Ascending aorta (tissue), 2 donors: ENCODE results near the gene MAST3. TPM values are rescaled to one million over a fixed set of nuclear protein-coding genes. Genes with fewer than 3 reads are reported as not detected.

Source experiments
- DNase-seq, 2 donors: peaks; one replicate each; pipeline ENCODE4 v3.0.0-alpha.2; 2019; ENCODE audit warnings: low spot score in 2 of 2
- H3K27ac ChIP-seq, 2 donors: fragments of 200-600 bp; sonication (generic); one replicate each; pipeline ENCODE4 v1.5.1; 2016 to 2017; ENCODE audit warnings: mild to moderate bottlenecking in 1 of 2
- H3K27me3 ChIP-seq: fragments of 200-600 bp; sonication (generic); one replicate; pipeline ENCODE4 v1.5.1; 2017
- H3K36me3 ChIP-seq, 2 donors: fragments of 200-600 bp; sonication (generic); one replicate each; pipeline ENCODE4 v1.5.1; 2016
- H3K4me1 ChIP-seq, 2 donors: fragments of 200-600 bp; sonication (generic); one replicate each; pipeline ENCODE4 v1.5.1; 2016 to 2017; ENCODE audit warnings: mild to moderate bottlenecking in 1 of 2
- H3K4me3 ChIP-seq, 2 donors: fragments of 200-600 bp; sonication (generic); one replicate each; pipeline ENCODE4 v1.5.1; 2016 to 2017; ENCODE audit warnings: mild to moderate bottlenecking in 1 of 2
- H3K9me3 ChIP-seq, 2 donors: fragments of 200-600 bp; sonication (generic); one replicate each; pipeline ENCODE4 v1.5.1; 2016
- CTCF ChIP-seq, 3 experiments: fragments of 200-600 bp in 2 of 3; fragments of 450-650 bp in 1 of 3; sonication (generic) in 2 of 3; IDR thresholded peaks; one replicate each; pipeline ENCODE4 v1.5.1; 2016 to 2019; ENCODE audit warnings: antibody characterized with exemption in 3 of 3, mild to moderate bottlenecking in 1 of 3, moderate library complexity in 1 of 3
- intact Hi-C: fragments of 100-400 bp; cut with DNase I; formaldehyde crosslinking; loops from one replicate; pipeline ENCODE4 v1.15.1; 2023
- total RNA-seq: library from RNA; depleted of rRNA; stranded (reverse); fragments of >200 nt; gene quantifications from one replicate; pipeline ENCODE4 v1.1.0, GENCODE V29; 2016

Gene MAST3
- total RNA-seq, 1 donor from 2014 or later = 32.8 TPM

- Histone ChIP-seq H3K4me1 (peaks cover 0 to 16% of the 10 kb centered on the region in 2 donors), H3K36me3 (peaks cover 21 to 25% of the 10 kb centered on the region in 2 donors), H3K27ac (no peak overlapping the region), H3K9me3 (no peaks in the 10 kb centered on the region), H3K4me3 (no peak overlapping the region), H3K27me3 (no peaks in the 10 kb centered on the region)
- intact Hi-C loops = loop anchor here (2.0 to 10.0 kb wide), 2 partner anchors 33 to 135 kb away; partner anchors contain the start of gene PIK3R2
- DNase-seq = no peak
- no peak for TF ChIP-seq CTCF (IDR thresholded peaks at IDR 0.05)
Observed at GRCh38 chr19:18119717-18120105, 22.1 kb downstream of the MAST3 start.

- peaks cover 22 to 29% of the 10 kb centered on the region in 2 donors for H3K36me3 ChIP-seq
- H3K9me3 ChIP-seq = no peaks in the 10 kb centered on the region
- DNase-seq = no peak
- TF ChIP-seq CTCF (IDR thresholded peaks at IDR 0.05) = no peak
- no peak overlapping the region for H3K4me3 ChIP-seq
- H3K4me1 ChIP-seq = peaks cover 0 to 16% of the 10 kb centered on the region in 2 donors
- no peak overlapping the region for H3K27ac ChIP-seq
- intact Hi-C loops = no loop called here
- H3K27me3 ChIP-seq = no peaks in the 10 kb centered on the region
Observed at GRCh38 chr19:18120127-18120526, 22.5 kb downstream of the MAST3 start.

DNA sequence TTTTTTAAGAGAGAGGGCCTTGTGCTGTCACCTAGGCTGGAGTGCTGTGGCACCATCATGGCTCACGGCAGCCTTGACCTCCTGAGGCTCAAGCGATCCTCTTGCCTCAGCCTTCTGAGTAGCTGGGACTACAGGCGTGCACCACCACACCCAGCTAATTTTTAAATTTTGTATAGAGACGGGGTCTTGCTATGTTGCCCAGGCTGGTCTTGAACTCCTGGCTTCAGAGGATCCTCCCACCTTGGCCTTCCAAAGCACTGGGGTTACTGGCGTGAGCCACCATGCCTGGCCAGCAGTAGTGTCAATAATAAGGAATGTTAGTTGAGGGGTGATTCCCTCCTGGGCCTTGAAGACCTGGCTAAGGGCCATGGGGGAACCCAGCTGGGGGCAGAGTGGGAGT lies 23.6 kb downstream of the MAST3 start:
- intact Hi-C loops = no loop called here

DNA sequence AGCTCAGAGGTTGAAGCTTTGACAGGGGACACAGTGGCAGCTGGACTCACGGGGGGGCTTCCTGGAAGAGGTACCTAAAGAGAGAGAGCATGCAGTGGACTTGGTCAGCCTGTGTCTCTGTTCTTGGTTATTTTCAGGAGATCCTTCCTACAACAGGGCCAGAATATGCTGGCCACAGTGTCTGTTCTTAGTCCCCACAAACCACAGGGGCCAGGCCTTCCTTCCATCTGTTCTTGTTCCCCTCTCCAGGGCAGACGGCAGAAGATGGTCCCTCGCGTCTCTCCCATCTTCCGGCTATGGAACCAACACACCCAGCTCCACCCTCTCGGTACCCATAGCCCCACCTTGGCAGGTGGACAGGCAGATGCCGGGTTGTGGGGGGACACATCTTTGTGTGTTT lies 24.8 kb downstream of the MAST3 start:
- Histone ChIP-seq H3K4me3 (no peak overlapping the region), H3K9me3 (no peaks in the 10 kb centered on the region), H3K27me3 (no peaks in the 10 kb centered on the region), H3K36me3 (peaks cover 29 to 40% of the 10 kb centered on the region in 2 donors), H3K27ac (no peak overlapping the region), H3K4me1 (peaks cover 0 to 12% of the 10 kb centered on the region in 2 donors)
- TF ChIP-seq CTCF (IDR thresholded peaks at IDR 0.05) = no peak
- no peak for DNase-seq
- intact Hi-C loops = no loop called here

More for the DNA sequence above, 23.6 kb downstream of the MAST3 start:
- Histone ChIP-seq H3K4me3 (no peak overlapping the region), H3K27ac (no peak overlapping the region), H3K27me3 (no peaks in the 10 kb centered on the region), H3K4me1 (peaks cover 0 to 16% of the 10 kb centered on the region in 2 donors), H3K9me3 (no peaks in the 10 kb centered on the region), H3K36me3 (peaks cover 25 to 38% of the 10 kb centered on the region in 2 donors)
- TF ChIP-seq CTCF (IDR thresholded peaks at IDR 0.05) = no peak
- no peak for DNase-seq

- no peak for TF ChIP-seq CTCF (IDR thresholded peaks at IDR 0.05)
- Histone ChIP-seq H3K4me1 (peaks cover 0 to 9% of the 10 kb centered on the region in 2 donors), H3K27me3 (no peaks in the 10 kb centered on the region), H3K27ac (no peak overlapping the region), H3K9me3 (no peaks in the 10 kb centered on the region), H3K4me3 (no peak overlapping the region), H3K36me3 (peaks cover 33 to 47% of the 10 kb centered on the region in 2 donors)
- intact Hi-C loops = no loop called here
- DNase-seq = no peak
Observed at GRCh38 chr19:18122860-18123795, 25.6 kb downstream of the MAST3 start.
